ENCODE measurements around the gene PDIA5.

- TF ChIP-seq POLR2AphosphoS5 (IDR thresholded peaks at IDR 0.05; ENCODE audit: borderline replicate concordance, low read depth, low read length) (no peak), EZH2 (IDR thresholded peaks at IDR 0.05) (no peak), FOXP2 (optimal IDR thresholded peaks at IDR 0.05; ENCODE audit: control extremely low read depth, extremely low read length, insufficient read depth) (no peak)
Measured at GRCh38 chr3:123100193-123100776, 33.5 kb downstream of the PDIA5 start.

Measured in SK-N-MC (cell line).